Measurements from ENCODE around the gene P2RX6.
A peak's percentile ranks its signal among the peaks of the same experiment; 100 is the strongest.

Gene P2RX6

DNA sequence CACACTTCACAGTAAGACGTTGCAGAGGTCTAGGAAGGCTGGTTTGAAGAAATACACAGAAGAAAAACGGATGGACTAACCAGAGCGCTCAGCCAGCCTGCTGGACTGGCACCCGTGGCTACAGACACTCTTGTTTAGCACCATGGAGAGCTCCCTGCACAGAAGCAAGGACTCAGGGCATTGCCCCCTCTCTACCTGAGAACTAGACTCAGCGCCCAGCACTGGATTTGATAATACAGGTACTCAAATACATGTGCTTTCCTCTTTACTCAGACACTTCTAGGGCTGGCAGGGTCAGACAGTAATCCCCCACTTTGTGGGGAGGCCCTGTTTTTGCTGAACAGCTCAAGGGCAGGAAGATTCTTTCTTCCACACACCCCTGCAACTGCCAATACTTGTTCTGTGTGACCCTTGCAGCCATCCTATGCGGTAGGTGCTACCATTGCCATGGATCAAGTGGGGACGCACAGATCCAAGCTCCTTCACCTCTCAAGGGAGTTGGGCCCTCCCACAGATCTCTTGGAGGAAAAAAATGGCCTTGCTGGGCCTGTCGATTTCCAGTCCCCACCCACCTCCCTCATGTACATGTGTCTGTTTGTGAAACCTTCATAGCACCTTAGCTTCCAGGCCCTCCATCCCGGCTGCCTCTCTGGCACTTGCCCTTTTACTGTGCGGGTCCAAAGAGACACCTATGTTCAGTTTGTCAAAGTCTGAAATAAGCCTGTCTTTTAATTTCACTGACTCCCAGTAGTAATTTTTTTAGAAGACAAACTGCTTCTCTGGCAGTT, 5.1 kb upstream of the P2RX6 start:
- Histone ChIP-seq H3K27ac (no peak overlapping the region), H3K4me3 (ENCODE audit: low read depth, low read length) (no peak overlapping the region), H3K27me3 (replicated peaks) (no peaks in the 10 kb centered on the region), H3K36me3 (replicated peaks) (no peaks in the 10 kb centered on the region)
- in situ Hi-C loops (cut with HindIII; ENCODE audit: low pct_ligation_motif_present, low sequenced_read_pairs): no loop called here
- DNase-seq: peak; percentile 20
- no peak for TF ChIP-seq CTCF (IDR thresholded peaks at IDR 0.05; ENCODE audit: low read depth, low read length, missing control alignments)

DNA sequence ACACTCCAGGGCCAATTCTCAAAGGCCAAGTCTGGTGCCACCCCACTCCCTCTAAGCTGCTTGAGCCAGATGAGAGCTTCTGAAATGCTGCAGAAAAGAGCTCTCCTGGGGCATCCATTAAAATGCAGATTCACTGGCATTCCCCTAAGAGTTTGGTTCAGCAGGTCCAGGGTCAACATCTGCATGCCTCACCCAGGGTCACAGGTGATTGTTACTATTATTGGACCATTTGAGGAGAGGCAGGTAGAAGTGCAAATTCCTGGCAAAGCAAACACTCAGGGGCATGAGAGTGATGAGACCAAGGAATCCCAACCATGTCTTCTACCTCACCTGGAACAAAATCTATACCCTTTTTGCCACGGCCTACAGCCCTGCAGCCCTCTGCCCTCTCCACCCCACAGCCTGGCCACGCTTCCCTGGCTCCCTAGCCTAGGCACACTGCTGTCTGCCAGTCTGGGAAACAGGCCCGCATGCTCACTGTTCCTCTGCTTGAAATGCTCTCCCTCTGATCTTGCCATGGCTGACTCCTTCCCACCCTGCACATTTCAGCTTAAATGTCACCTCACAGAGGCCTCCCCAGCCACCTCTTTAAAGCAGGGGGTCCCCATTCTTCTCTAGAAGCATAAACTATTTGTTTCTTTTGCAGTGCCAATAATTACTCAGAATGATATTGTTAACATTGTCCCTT, 4.4 kb upstream of the P2RX6 start:
- Histone ChIP-seq H3K27me3 (replicated peaks) (no peaks in the 10 kb centered on the region), H3K4me3 (ENCODE audit: low read depth, low read length) (no peak overlapping the region), H3K27ac (no peak overlapping the region), H3K36me3 (replicated peaks) (no peaks in the 10 kb centered on the region)
- in situ Hi-C loops (cut with HindIII; ENCODE audit: low pct_ligation_motif_present, low sequenced_read_pairs): no loop called here
- TF ChIP-seq CTCF (IDR thresholded peaks at IDR 0.05; ENCODE audit: low read depth, low read length, missing control alignments): no peak
- no peak for DNase-seq

GRCh38 chr22:21012446-21013407, 2.2 kb upstream of the P2RX6 start:
- no peak overlapping the region for H3K27ac ChIP-seq
- in situ Hi-C loops (cut with HindIII; ENCODE audit: low pct_ligation_motif_present, low sequenced_read_pairs): no loop called here
- TF ChIP-seq CTCF (IDR thresholded peaks at IDR 0.05; ENCODE audit: low read depth, low read length, missing control alignments): no peak
- no peak overlapping the region for H3K4me3 ChIP-seq (ENCODE audit: low read depth, low read length)
- H3K27me3 ChIP-seq (replicated peaks): no peaks in the 10 kb centered on the region
- DNase-seq: no peak
- no peaks in the 10 kb centered on the region for H3K36me3 ChIP-seq (replicated peaks)

DNA sequence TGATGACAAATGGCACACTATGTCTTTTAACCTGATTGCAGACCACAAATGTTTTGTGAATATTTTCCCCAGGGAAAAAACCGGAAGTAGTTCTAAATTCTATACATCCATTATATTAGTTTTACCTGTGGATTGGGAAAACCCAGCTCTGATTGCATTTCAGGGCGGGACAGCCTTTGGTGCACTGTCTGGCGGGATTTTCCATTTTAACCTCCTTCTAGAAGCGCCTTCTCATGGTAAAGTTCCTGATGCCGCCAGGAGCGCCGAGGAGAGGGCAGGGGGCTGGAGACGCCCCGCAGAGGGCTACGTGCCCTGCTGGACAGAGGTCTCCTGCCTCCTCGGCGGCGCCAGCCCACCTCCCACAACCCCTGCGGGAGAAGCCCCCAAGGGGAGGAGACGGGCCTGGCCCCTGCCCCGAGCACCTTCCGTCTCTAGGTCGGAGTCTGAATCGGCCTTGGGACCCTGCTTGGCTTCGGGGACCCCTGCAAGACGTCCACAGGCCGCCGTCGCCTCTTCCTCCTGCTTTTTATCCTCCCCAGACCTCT, 1.2 kb upstream of the P2RX6 start:
- in situ Hi-C loops (cut with HindIII; ENCODE audit: low pct_ligation_motif_present, low sequenced_read_pairs): no loop called here
- TF ChIP-seq CTCF (IDR thresholded peaks at IDR 0.05; ENCODE audit: low read depth, low read length, missing control alignments): no peak
- H3K27me3 ChIP-seq (replicated peaks): no peaks in the 10 kb centered on the region
- H3K4me3 ChIP-seq (ENCODE audit: low read depth, low read length): peak overlapping the region; percentile 64
- no peak overlapping the region for H3K27ac ChIP-seq
- no peaks in the 10 kb centered on the region for H3K36me3 ChIP-seq (replicated peaks)
- DNase-seq: no peak

DNA sequence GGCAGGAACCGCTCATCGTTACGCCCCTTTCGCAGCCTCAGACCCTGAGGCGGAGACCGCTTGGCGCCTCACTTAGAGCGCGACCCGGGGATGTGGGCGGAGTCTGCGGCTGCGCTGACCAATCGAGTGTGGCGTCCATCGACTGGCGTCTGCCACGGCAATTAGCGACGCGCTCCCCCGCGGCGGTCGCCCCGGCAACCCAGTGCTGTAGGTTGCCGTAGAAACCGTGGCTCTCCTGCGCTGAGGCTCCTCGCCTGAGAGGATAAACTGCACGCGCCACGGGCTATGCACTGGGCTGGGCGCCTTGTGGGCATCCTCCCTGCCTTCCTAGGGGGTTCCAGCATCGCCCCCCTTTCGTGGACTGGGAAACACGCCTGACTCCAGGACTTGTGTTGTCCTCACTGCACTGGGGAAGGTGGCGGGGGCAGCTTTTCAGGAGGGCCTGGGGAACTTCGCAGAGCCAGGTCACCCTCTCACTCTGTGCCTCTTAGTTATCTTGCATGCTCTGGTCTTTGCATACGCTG, 701 bp upstream of the P2RX6 start:
- peak; percentile 90 for DNase-seq
- in situ Hi-C loops (cut with HindIII; ENCODE audit: low pct_ligation_motif_present, low sequenced_read_pairs): no loop called here
- H3K36me3 ChIP-seq (replicated peaks): no peaks in the 10 kb centered on the region
- H3K4me3 ChIP-seq (ENCODE audit: low read depth, low read length): peak overlapping the region; percentile 64
- peak overlapping the region; percentile 1 for H3K27ac ChIP-seq
- no peaks in the 10 kb centered on the region for H3K27me3 ChIP-seq (replicated peaks)
- no peak for TF ChIP-seq CTCF (IDR thresholded peaks at IDR 0.05; ENCODE audit: low read depth, low read length, missing control alignments)
